K562 (cell line): Measurements from ENCODE around the gene DIP2B. TPM values are rescaled to one million over a fixed set of nuclear protein-coding genes. Genes with fewer than 3 reads are reported as not detected.

Experiments used
- ARID1B ChIP-seq: fragments of 450-650 bp; IDR thresholded peaks from 2 replicates; pipeline ENCODE4 v1.6.1; 2016; ENCODE audit warnings: antibody characterized with exemption, mild to moderate bottlenecking, inconsistent platforms
- KDM1A ChIP-seq, 2 experiments: fragments of 450-650 bp; IDR thresholded peaks; 2 replicates each; pipeline ENCODE4 v1.6.1; 2016; ENCODE audit warnings: mild to moderate bottlenecking in 2 of 2
- polyA plus RNA-seq, 8 experiments: library from polyadenylated mRNA; depleted of rRNA in 4 of 8; stranded (reverse) in 5 of 8; unstranded in 3 of 8; fragments of >200 nt; fragmentation: Nextera tagmentation in 2 of 8; fragmentation: Illumina TruSeq in 1 of 8; extraction: Ambion mirVana in 2 of 8; extraction: Trizol in 1 of 8; gene quantifications; 2 replicates each; pipeline versions ENCODE4 v1.2.1 to v1.2.3, GENCODE V29; 2011 to 2014; ENCODE audit warnings: inconsistent platforms in 1 of 8, missing spikeins in 1 of 8
- total RNA-seq, 7 experiments: library from RNA; depleted of rRNA in 6 of 7; stranded (reverse); fragments of >200 nt in 6 of 7; fragmentation: Illumina TruSeq in 2 of 7; extraction: Trizol in 2 of 7; gene quantifications; 2 replicates each; pipeline versions ENCODE4 v1.2.1 to v1.2.3, GENCODE V29; 2011 to 2021; ENCODE audit warnings: low replicate concordance in 1 of 7
- TF ChIP-seq, protein P1 (sequence below), 2 experiments: IDR thresholded peaks in 1 of 2; conservative IDR thresholded peaks in 1 of 2; 2 replicates each; pipeline ENCODE4 v1.6.1; 2016; ENCODE audit warnings: low read depth in 2 of 2, mild to moderate bottlenecking in 1 of 2, missing compliant biosample characterization in 1 of 2, missing genetic modification characterization in 1 of 2, moderate library complexity in 1 of 2
- TF ChIP-seq, protein P2 (sequence below): fragments of 450-650 bp; formaldehyde crosslinking; IDR thresholded peaks from 2 replicates; pipeline ENCODE4 v1.4.0; 2020; ENCODE audit warnings: mild to moderate bottlenecking, moderate library complexity
- TF ChIP-seq, protein P3 (sequence below), 2 experiments: fragments of 450-650 bp; IDR thresholded peaks; 2 replicates each; pipeline ENCODE4 v1.6.1; 2016

Gene DIP2B
- total and polyA plus RNA-seq, 9 of the 15 experiments (the other 6 are each of a cell fraction or from before 2014, with no cell fraction given): 4.6 to 26.1 (median 18.8) TPM

DNA sequence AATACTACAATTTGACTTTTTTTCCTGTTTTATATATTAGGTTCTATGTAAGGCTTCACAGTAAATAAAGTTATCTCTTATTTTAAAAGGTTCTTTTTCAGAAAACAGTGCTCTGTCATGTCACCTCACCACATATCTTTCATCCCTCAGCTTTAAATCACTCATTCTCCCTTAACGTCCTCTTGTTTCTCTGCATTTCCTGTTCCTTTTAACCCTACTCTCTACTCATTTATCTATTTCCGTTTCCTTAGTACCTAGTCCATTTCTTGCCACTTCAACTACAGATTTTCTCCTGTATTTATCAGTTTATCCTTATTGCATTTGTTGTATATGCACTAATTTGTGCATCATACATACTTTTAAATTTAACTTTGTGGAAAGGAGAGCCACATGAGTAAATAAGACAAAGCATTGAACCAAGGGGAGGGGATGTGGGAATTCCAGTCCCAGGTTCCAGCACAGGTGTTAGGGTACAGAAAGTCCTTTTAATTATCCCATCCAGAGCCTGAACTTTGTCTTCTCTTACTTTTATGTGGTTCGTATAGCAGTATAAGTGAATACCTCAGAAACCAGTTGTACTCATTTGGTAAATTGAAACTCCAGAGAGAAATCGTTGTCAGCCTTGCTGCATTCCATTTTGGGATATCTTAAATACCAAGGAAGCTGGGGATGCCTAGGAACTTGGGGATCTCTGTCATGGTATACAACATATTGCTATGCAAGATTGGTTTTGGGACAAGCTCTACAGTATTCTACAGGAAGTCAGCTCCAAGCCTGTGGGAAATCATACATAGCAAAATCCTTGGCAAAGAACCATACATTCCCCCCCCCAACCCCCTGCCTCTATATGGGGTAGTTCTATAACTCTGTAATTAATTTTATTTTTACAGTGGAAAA is 120.5 kb downstream of the DIP2B start (continued):
- TF ChIP-seq, protein P1, sequence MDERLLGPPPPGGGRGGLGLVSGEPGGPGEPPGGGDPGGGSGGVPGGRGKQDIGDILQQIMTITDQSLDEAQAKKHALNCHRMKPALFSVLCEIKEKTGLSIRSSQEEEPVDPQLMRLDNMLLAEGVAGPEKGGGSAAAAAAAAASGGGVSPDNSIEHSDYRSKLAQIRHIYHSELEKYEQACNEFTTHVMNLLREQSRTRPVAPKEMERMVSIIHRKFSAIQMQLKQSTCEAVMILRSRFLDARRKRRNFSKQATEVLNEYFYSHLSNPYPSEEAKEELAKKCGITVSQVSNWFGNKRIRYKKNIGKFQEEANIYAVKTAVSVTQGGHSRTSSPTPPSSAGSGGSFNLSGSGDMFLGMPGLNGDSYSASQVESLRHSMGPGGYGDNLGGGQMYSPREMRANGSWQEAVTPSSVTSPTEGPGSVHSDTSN (CRISPR knock-in tag; IDR thresholded peaks at IDR 0.05; ENCODE audit: low read depth): no peak
- TF ChIP-seq, protein P1 (tag; conservative IDR thresholded peaks at IDR 0.05; ENCODE audit: low read depth): peak; percentile 94
- TF ChIP-seq, protein P2, sequence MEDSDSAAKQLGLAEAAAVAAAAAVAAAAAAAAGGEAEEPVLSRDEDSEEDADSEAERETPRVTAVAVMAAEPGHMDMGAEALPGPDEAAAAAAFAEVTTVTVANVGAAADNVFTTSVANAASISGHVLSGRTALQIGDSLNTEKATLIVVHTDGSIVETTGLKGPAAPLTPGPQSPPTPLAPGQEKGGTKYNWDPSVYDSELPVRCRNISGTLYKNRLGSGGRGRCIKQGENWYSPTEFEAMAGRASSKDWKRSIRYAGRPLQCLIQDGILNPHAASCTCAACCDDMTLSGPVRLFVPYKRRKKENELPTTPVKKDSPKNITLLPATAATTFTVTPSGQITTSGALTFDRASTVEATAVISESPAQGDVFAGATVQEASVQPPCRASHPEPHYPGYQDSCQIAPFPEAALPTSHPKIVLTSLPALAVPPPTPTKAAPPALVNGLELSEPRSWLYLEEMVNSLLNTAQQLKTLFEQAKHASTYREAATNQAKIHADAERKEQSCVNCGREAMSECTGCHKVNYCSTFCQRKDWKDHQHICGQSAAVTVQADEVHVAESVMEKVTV (CRISPR knock-in tag): no peak
- TF ChIP-seq ARID1B (peak; percentile 76), KDM1A (IDR thresholded peaks at IDR 0.05) (peak in 1 of 2 experiments; percentile 59; a peak in 2 of 4 replicates)
- TF ChIP-seq, protein P3, sequence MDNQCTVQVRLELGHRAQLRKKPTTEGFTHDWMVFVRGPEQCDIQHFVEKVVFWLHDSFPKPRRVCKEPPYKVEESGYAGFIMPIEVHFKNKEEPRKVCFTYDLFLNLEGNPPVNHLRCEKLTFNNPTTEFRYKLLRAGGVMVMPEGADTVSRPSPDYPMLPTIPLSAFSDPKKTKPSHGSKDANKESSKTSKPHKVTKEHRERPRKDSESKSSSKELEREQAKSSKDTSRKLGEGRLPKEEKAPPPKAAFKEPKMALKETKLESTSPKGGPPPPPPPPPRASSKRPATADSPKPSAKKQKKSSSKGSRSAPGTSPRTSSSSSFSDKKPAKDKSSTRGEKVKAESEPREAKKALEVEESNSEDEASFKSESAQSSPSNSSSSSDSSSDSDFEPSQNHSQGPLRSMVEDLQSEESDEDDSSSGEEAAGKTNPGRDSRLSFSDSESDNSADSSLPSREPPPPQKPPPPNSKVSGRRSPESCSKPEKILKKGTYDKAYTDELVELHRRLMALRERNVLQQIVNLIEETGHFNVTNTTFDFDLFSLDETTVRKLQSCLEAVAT (IDR thresholded peaks at IDR 0.05): 0 out of 4 replicates have a peak, but pooled peaks of 1 of the 2 experiments have one; percentile 55
